B cell (primary cell): Measurements from ENCODE around the gene SRSF6. TPM values are rescaled to one million over a fixed set of nuclear protein-coding genes. Genes with fewer than 3 reads are reported as not detected.

Experiments
- ATAC-seq: fragments of 200-7000 bp; cut with Tn5 transposase; one replicate; pipeline ENCODE4 v1.10.0; 2021; ENCODE audit warnings: low read depth, mild to moderate bottlenecking, moderate number of reproducible peaks, moderate library complexity
- CTCF ChIA-PET: fragments of 350-600 bp; sonication (Branson Sonifier 250); formaldehyde crosslinking; loops from one replicate; lab custom pipeline; 2021; ENCODE audit warnings: antibody characterized with exemption, inconsistent platforms; lab: Charles Lee
- POLR2A ChIA-PET: fragments of 350-600 bp; sonication (Branson Sonifier 250); formaldehyde crosslinking; loops from one replicate; lab custom pipeline; 2021; ENCODE audit warnings: antibody characterized with exemption; lab: Charles Lee
- DNase-seq: peaks from one replicate; pipeline ENCODE4 v3.0.0; 2013
- H2AFZ ChIP-seq: 2 replicates; pipeline ENCODE4 v1.6.1; 2012; ENCODE audit warnings: mild to moderate bottlenecking, low read depth, low read length; ENCODE audit not compliant: insufficient read depth, poor library complexity, severe bottlenecking
- H3K27ac ChIP-seq, 2 donors: 1 replicate in 1 of 2; 2 replicates in 1 of 2; pipeline ENCODE4 v1.5.1; 2012 to 2013; ENCODE audit warnings: low read length in 2 of 2, mild to moderate bottlenecking in 2 of 2, moderate library complexity in 1 of 2
- H3K27me3 ChIP-seq, 4 experiments: fragments of 200-600 bp in 1 of 4; sonication (generic) in 1 of 4; replicated peaks in 1 of 4; 1 replicate in 2 of 4; 2 replicates in 2 of 4; pipeline versions ENCODE4 v1.6.1 to v1.7.0; 2013 to 2016; ENCODE audit warnings: low read length in 3 of 4, mild to moderate bottlenecking in 2 of 4, mixed read lengths in 1 of 4, moderate library complexity in 1 of 4; ENCODE audit not compliant: insufficient read depth in 4 of 4, control insufficient read depth in 3 of 4; ENCODE audit errors: control extremely low read depth in 1 of 4
- H3K36me3 ChIP-seq, 2 experiments: replicated peaks in 1 of 2; 1 replicate in 1 of 2; 2 replicates in 1 of 2; pipeline versions ENCODE4 v1.6.1 to v1.7.1; 2013; ENCODE audit warnings: low read length in 1 of 2; ENCODE audit not compliant: insufficient read depth in 2 of 2, control insufficient read depth in 1 of 2; ENCODE audit errors: control extremely low read depth in 1 of 2, extremely low read depth in 1 of 2
- H3K4me1 ChIP-seq, 2 donors: fragments of 200-600 bp in 1 of 2; sonication (generic) in 1 of 2; 1 replicate in 1 of 2; 2 replicates in 1 of 2; pipeline versions ENCODE4 v1.5.1 to v1.6.1; 2013 to 2017; ENCODE audit warnings: low read length in 2 of 2; ENCODE audit not compliant: control insufficient read depth in 2 of 2, insufficient read depth in 2 of 2
- H3K4me2 ChIP-seq: replicated peaks from 2 replicates; pipeline ENCODE3; 2012; ENCODE audit warnings: mild to moderate bottlenecking, low read depth, low read length; ENCODE audit not compliant: poor library complexity, severe bottlenecking
- H3K4me3 ChIP-seq, 5 experiments: fragments of 200-600 bp in 1 of 5; sonication (generic) in 1 of 5; 1 replicate in 3 of 5; 2 replicates in 2 of 5; pipeline versions ENCODE4 v1.5.1 to v1.7.0; 2011 to 2016; ENCODE audit warnings: low read length in 4 of 5, mild to moderate bottlenecking in 4 of 5, low read depth in 2 of 5, control low read depth in 1 of 5, moderate library complexity in 1 of 5; ENCODE audit not compliant: insufficient read depth in 1 of 5; ENCODE audit errors: control extremely low read depth in 1 of 5, extremely low read depth in 1 of 5
- H3K79me2 ChIP-seq: fragments of 200-600 bp; sonication (generic); one replicate; pipeline ENCODE4 v1.6.0; 2016; ENCODE audit warnings: low read length; ENCODE audit not compliant: control insufficient read depth, insufficient read depth
- H3K9ac ChIP-seq: fragments of 200-600 bp; sonication (generic); 2 replicates; pipeline ENCODE4 v1.6.1; 2017; ENCODE audit warnings: mild to moderate bottlenecking, low read length, moderate library complexity
- H3K9me3 ChIP-seq, 3 donors: one replicate each; pipeline versions ENCODE4 v1.6.1 to v1.7.1; 2013; ENCODE audit warnings: low read length in 2 of 3; ENCODE audit not compliant: control insufficient read depth in 2 of 3, insufficient read depth in 1 of 3; ENCODE audit errors: control extremely low read depth in 1 of 3
- H4K20me1 ChIP-seq: 2 replicates; pipeline ENCODE4 v1.6.0; 2012; ENCODE audit warnings: mild to moderate bottlenecking, low read length; ENCODE audit not compliant: insufficient read depth, control insufficient read depth, poor library complexity, severe bottlenecking
- H3K27ac Mint-ChIP-seq: one replicate; pipeline ENCODE4 v1.8.0; 2021; ENCODE audit warnings: mixed read lengths
- H3K27me3 Mint-ChIP-seq: one replicate; pipeline ENCODE4 v1.8.0; 2021; ENCODE audit warnings: mixed read lengths
- H3K4me1 Mint-ChIP-seq: one replicate; pipeline ENCODE4 v1.8.0; 2021; ENCODE audit warnings: mixed read lengths
- H3K4me3 Mint-ChIP-seq: one replicate; pipeline ENCODE4 v1.8.0; 2021; ENCODE audit warnings: mixed read lengths
- H3K9me3 Mint-ChIP-seq: one replicate; pipeline ENCODE4 v1.8.0; 2022; ENCODE audit warnings: mixed read lengths; ENCODE audit not compliant: insufficient read depth
- CTCF ChIP-seq: fragments of 200-600 bp; IDR thresholded peaks from one replicate; pipeline ENCODE4 v1.8.0; 2022; ENCODE audit warnings: antibody characterized with exemption, mild to moderate bottlenecking
- EZH2 ChIP-seq: IDR thresholded peaks from 2 replicates; pipeline ENCODE4 v1.6.1; 2012; ENCODE audit warnings: borderline replicate concordance, low read depth, mild to moderate bottlenecking, moderate library complexity, low read length; ENCODE audit not compliant: insufficient read depth, poor library complexity, severe bottlenecking
- WGBS: methylation state at CpG from one replicate; pipeline ENCODE4 v1.1.5; 2013; ENCODE audit warnings: missing lambda C conversion rate; ENCODE audit not compliant: insufficient coverage; 5-methylcytosine and 5-hydroxymethylcytosine counted together
- intact Hi-C: fragments of 100-400 bp; cut with micrococcal nuclease; formaldehyde crosslinking; loops from one replicate; pipeline ENCODE4 v1.10.0; 2022
- polyA plus RNA-seq: library from polyadenylated mRNA; depleted of rRNA; stranded (reverse); fragments of >200 nt; gene quantifications from 2 replicates; pipeline ENCODE4 v1.2.3, GENCODE V29; 2012
- total RNA-seq, 2 donors: library from RNA; stranded (reverse); fragments of 120-200 nt in 1 of 2; gene quantifications; 1 replicate in 1 of 2; 2 replicates in 1 of 2; pipeline versions ENCODE4 v1.2.3 to v1.2.4, GENCODE V29; 2013 to 2022

The SRSF6 gene
- total and polyA plus RNA-seq, 2 donors (not counting 1 experiment from before 2014, with no cell fraction given) = 201 to 296 TPM

- no peak overlapping the region for H2AFZ ChIP-seq
- H3K9ac ChIP-seq = no peak overlapping the region
- Mint-ChIP-seq H3K27me3 (peaks cover 37% of the 10 kb centered on the region), H3K27ac (no peak overlapping the region), H3K4me3 (no peak overlapping the region), H3K9me3 (no peaks in the 10 kb centered on the region), H3K4me1 (peaks cover 2% of the 10 kb centered on the region)
- H4K20me1 ChIP-seq = no peaks in the 10 kb centered on the region
- WGBS = 31% methylated on average over 6 of the region's 14 CpGs
- TF ChIP-seq EZH2 = no peak
- no peak for TF ChIP-seq CTCF
- H3K9me3 ChIP-seq = no peaks in the 10 kb centered on the region
- DNase-seq = no peak
- ChIA-PET CTCF (interaction anchor here (0.9 to 2.7 kb wide), 7 partner anchors 9 to 630 kb away, joined by 3 to 26 read pairs (median 7); no protein-coding TSS in a partner anchor), POLR2A (interaction anchor here (0.6 kb wide), 1 partner anchor 705 kb away, joined by 3 read pairs; no protein-coding TSS in a partner anchor)
- no peak for ATAC-seq
- no peak overlapping the region for H3K4me2 ChIP-seq
- H3K27me3 ChIP-seq = peaks cover 0 to 17% (median 4%) of the 10 kb centered on the region in 4 experiments
- H3K4me3 ChIP-seq = no peak overlapping the region
- peaks cover 0 to 3% of the 10 kb centered on the region in 2 donors for H3K4me1 ChIP-seq
- intact Hi-C loops = no loop called here
- no peaks in the 10 kb centered on the region for H3K36me3 ChIP-seq
- H3K79me2 ChIP-seq = no peaks in the 10 kb centered on the region
- H3K27ac ChIP-seq = no peak overlapping the region
Measured at GRCh38 chr20:43450841-43451799, 6.6 kb upstream of the SRSF6 start.
